Smooth muscle cell (in vitro differentiated cells): ENCODE data around the gene FAM110D. TPM values are rescaled to one million over a fixed set of nuclear protein-coding genes. Genes with fewer than 3 reads are reported as not detected.

Experiments
- DNase-seq: peaks from one replicate; lab custom pipeline; 2025; ENCODE audit not compliant: unreplicated experiment; lab: John Stamatoyannopoulos, UW
- H2AFZ ChIP-seq: fragments of 200-600 bp; sonication (generic); 2 replicates; pipeline ENCODE4 v1.6.0; 2016; ENCODE audit warnings: antibody characterized with exemption, low read depth, mild to moderate bottlenecking
- H3F3A ChIP-seq: fragments of 200-600 bp; sonication (generic); 2 replicates; pipeline ENCODE4 v1.6.0; 2017; ENCODE audit warnings: antibody characterized with exemption, low read depth
- H3K27ac ChIP-seq: fragments of 200-600 bp; sonication (generic); 2 replicates; pipeline ENCODE4 v1.5.1; 2016; ENCODE audit warnings: low read depth, mild to moderate bottlenecking
- H3K27me3 ChIP-seq: fragments of 200-600 bp; sonication (generic); 2 replicates; pipeline ENCODE4 v1.6.1; 2016; ENCODE audit warnings: low read depth, mild to moderate bottlenecking
- H3K36me3 ChIP-seq: fragments of 200-600 bp; sonication (generic); 2 replicates; pipeline ENCODE4 v1.5.1; 2016; ENCODE audit warnings: low read depth
- H3K4me1 ChIP-seq: fragments of 200-600 bp; sonication (generic); 2 replicates; pipeline ENCODE4 v1.5.1; 2016; ENCODE audit warnings: low read depth
- H3K4me2 ChIP-seq: fragments of 200-600 bp; sonication (generic); 2 replicates; pipeline ENCODE4 v1.6.0; 2016; ENCODE audit warnings: mild to moderate bottlenecking
- H3K4me3 ChIP-seq: fragments of 200-600 bp; sonication (generic); 2 replicates; pipeline ENCODE4 v1.5.1; 2016; ENCODE audit warnings: mild to moderate bottlenecking
- H3K79me2 ChIP-seq: fragments of 200-600 bp; sonication (generic); 2 replicates; pipeline ENCODE4 v1.6.0; 2016; ENCODE audit warnings: low read depth, mild to moderate bottlenecking
- H3K9ac ChIP-seq: fragments of 200-600 bp; sonication (generic); 2 replicates; pipeline ENCODE4 v1.6.0; 2016; ENCODE audit warnings: low read depth
- H3K9me3 ChIP-seq: fragments of 200-600 bp; sonication (generic); replicated peaks from 2 replicates; pipeline ENCODE4 v1.5.1; 2016; ENCODE audit warnings: low read depth
- H4K20me1 ChIP-seq: fragments of 200-600 bp; sonication (generic); 2 replicates; pipeline ENCODE4 v1.6.0; 2016; ENCODE audit warnings: low read depth
- CTCF ChIP-seq: fragments of 200-600 bp; sonication (generic); IDR thresholded peaks from 2 replicates; pipeline ENCODE4 v1.5.1; 2017; ENCODE audit warnings: borderline replicate concordance, mild to moderate bottlenecking, antibody characterized with exemption; ENCODE audit not compliant: insufficient read depth, poor library complexity, severe bottlenecking
- WGBS: methylation state at CpG from one replicate; pipeline ENCODE4 v1.1.7; 2016; ENCODE audit warnings: low lambda C conversion rate; 5-methylcytosine and 5-hydroxymethylcytosine counted together
- polyA plus RNA-seq: library from polyadenylated mRNA; unstranded; fragments of >200 nt; fragmentation: Nextera tagmentation; extraction: Ambion mirVana; gene quantifications from 2 replicates; pipeline ENCODE4 v1.2.1, GENCODE V29; 2016
- total RNA-seq: library from RNA; depleted of rRNA; stranded (reverse); fragments of >200 nt; gene quantifications from 2 replicates; pipeline ENCODE4 v1.2.3, GENCODE V29; 2014

FAM110D gene
- total and polyA plus RNA-seq, 2 experiments from 2014 or later, result not detected

- no peak overlapping the region for H2AFZ ChIP-seq
- no peak overlapping the region for H3K9ac ChIP-seq
Observed at GRCh38 chr1:26184883-26185282, 26.0 kb downstream of the FAM110D start.

GRCh38 chr1:26187882-26188281 is 29.0 kb downstream of the FAM110D start:
- no peak for TF ChIP-seq CTCF

More at GRCh38 chr1:26184883-26185282, 26.0 kb downstream of the FAM110D start:
- Histone ChIP-seq H3K27ac (no peak overlapping the region), H3K4me1 (no peaks in the 10 kb centered on the region), H3K36me3 (no peaks in the 10 kb centered on the region), H3F3A (no peaks in the 10 kb centered on the region), H3K4me3 (no peak overlapping the region), H3K27me3 (no peaks in the 10 kb centered on the region), H4K20me1 (no peaks in the 10 kb centered on the region), H3K9me3 (no peaks in the 10 kb centered on the region), H3K79me2 (no peaks in the 10 kb centered on the region), H3K4me2 (no peak overlapping the region)
- no peak for TF ChIP-seq CTCF
- no peak for DNase-seq
- WGBS, result 97% methylated on average over 21 of the region's 21 CpGs

GRCh38 chr1:26188477-26188876 is 29.6 kb downstream of the FAM110D start:
- no peak overlapping the region for H3K4me3 ChIP-seq
- no peak overlapping the region for H3K27ac ChIP-seq
- H4K20me1 ChIP-seq, result no peaks in the 10 kb centered on the region
- H3K9ac ChIP-seq, result no peak overlapping the region
- H3K79me2 ChIP-seq, result no peaks in the 10 kb centered on the region
- no peaks in the 10 kb centered on the region for H3K27me3 ChIP-seq
- no peaks in the 10 kb centered on the region for H3K4me1 ChIP-seq
- no peak for TF ChIP-seq CTCF
- no peaks in the 10 kb centered on the region for H3F3A ChIP-seq
- H3K9me3 ChIP-seq, result no peaks in the 10 kb centered on the region
- WGBS, result 97% methylated on average over 8 of the region's 8 CpGs
- DNase-seq, result no peak
- H2AFZ ChIP-seq, result no peak overlapping the region
- H3K36me3 ChIP-seq, result no peaks in the 10 kb centered on the region
- H3K4me2 ChIP-seq, result no peak overlapping the region

More at GRCh38 chr1:26187882-26188281, 29.0 kb downstream of the FAM110D start:
- DNase-seq, result no peak
- WGBS, result 100% methylated on average over 6 of the region's 6 CpGs
- Histone ChIP-seq H3K27me3 (no peaks in the 10 kb centered on the region), H3K4me1 (no peaks in the 10 kb centered on the region), H4K20me1 (no peaks in the 10 kb centered on the region), H3K4me3 (no peak overlapping the region), H3K9me3 (no peaks in the 10 kb centered on the region), H3K4me2 (no peak overlapping the region), H2AFZ (no peak overlapping the region), H3K9ac (no peak overlapping the region), H3K36me3 (no peaks in the 10 kb centered on the region), H3K27ac (no peak overlapping the region), H3K79me2 (no peaks in the 10 kb centered on the region), H3F3A (no peaks in the 10 kb centered on the region)

- no peaks in the 10 kb centered on the region for H3K4me1 ChIP-seq
- no peak for DNase-seq
- no peaks in the 10 kb centered on the region for H4K20me1 ChIP-seq
- H3K4me2 ChIP-seq, result no peak overlapping the region
- no peaks in the 10 kb centered on the region for H3K36me3 ChIP-seq
- H3F3A ChIP-seq, result no peaks in the 10 kb centered on the region
- no peak overlapping the region for H3K4me3 ChIP-seq
- WGBS, result 96% methylated on average over 6 of the region's 6 CpGs
- TF ChIP-seq CTCF, result no peak
- H3K79me2 ChIP-seq, result no peaks in the 10 kb centered on the region
- no peak overlapping the region for H3K27ac ChIP-seq
- H3K9me3 ChIP-seq, result no peaks in the 10 kb centered on the region
- no peak overlapping the region for H3K9ac ChIP-seq
- no peak overlapping the region for H2AFZ ChIP-seq
- H3K27me3 ChIP-seq, result no peaks in the 10 kb centered on the region
Observed at GRCh38 chr1:26189331-26189730, 30.5 kb downstream of the FAM110D start.
